GM12801 (cell line): ENCODE results near the gene LAMB4.

Experiments used
- TF ChIP-seq, protein P1 (sequence below): IDR thresholded peaks from one replicate; pipeline ENCODE4 v1.5.1; 2011; ENCODE audit warnings: control low read depth; ENCODE audit not compliant: insufficient read length; ENCODE audit errors: extremely low read depth

The LAMB4 gene

DNA sequence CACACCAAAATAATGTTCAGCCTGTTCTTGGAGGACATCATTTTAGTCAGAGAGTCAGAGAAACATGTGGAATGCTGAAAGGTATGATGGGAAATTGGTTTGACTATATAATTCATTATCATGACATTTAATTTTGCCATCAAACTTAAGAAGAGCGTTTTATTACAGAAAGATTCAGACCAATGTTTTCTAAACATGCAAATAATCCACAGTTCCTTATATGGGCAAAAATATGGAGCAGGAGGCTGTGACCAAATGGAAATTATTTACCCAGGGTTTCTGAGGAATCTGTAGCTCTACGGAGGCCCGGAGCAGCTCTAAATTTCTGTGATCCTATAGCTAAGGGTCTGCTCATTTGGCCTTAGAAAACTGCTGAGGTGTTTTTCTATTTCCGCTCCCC lies 33.2 kb downstream of the LAMB4 start:
- TF ChIP-seq, protein P1, sequence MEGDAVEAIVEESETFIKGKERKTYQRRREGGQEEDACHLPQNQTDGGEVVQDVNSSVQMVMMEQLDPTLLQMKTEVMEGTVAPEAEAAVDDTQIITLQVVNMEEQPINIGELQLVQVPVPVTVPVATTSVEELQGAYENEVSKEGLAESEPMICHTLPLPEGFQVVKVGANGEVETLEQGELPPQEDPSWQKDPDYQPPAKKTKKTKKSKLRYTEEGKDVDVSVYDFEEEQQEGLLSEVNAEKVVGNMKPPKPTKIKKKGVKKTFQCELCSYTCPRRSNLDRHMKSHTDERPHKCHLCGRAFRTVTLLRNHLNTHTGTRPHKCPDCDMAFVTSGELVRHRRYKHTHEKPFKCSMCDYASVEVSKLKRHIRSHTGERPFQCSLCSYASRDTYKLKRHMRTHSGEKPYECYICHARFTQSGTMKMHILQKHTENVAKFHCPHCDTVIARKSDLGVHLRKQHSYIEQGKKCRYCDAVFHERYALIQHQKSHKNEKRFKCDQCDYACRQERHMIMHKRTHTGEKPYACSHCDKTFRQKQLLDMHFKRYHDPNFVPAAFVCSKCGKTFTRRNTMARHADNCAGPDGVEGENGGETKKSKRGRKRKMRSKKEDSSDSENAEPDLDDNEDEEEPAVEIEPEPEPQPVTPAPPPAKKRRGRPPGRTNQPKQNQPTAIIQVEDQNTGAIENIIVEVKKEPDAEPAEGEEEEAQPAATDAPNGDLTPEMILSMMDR, result no peak

DNA sequence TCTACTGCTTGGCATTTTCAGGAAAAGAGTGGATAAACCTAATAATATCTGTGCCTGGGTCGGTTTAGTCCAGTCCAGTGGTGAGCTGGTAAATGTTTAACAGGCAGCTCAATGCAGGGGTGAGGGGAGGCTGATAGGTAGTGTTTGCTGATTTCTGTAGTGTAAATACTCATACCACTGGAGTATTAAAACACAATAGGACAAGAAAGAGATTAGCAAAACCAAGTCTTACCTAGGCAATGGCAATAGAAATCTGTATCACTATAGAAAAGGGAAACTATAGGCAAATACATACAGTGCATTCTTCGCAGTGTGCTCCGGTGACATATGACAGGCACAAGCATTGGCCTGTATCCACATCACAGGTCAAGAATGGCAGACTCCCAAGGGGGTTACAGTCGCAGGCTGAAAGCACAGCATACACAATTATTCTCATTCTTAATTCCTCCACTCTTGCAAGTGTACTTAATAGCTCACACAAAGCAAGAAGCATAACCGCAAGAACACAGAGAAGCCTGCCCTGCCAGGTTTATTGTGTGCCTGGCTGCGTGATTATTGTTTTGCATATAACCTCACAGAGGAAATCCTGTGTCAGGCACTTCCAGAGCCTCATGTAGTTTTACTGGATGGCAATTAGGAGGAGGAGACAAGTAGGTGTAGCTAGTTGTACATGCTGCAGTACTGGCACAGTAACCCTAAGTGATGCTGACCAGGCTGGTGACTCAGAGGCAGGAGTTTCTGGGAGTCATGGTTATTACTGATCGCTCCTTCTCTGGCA lies 35.0 kb downstream of the LAMB4 start:
- TF ChIP-seq, protein P1, result no peak

DNA sequence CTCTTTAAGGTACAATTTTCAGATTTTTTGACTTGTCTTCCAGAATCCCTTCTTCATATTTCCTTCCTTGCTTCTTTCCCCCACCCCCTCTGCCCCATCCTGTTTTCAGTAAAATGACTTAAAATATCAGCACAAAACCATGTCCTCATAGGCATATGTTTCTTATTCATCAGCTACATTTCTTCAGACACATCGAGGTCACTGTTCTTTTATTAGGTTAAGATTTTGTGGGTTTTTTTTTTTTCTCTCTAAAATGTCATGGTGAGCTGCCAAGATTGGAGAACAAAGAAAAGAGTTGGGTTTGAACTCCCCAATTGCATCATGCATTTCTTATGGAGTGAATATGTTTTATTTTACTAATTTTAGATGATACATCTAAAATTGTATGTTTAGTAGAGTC lies 35.8 kb downstream of the LAMB4 start:
- TF ChIP-seq, protein P1, result no peak

DNA sequence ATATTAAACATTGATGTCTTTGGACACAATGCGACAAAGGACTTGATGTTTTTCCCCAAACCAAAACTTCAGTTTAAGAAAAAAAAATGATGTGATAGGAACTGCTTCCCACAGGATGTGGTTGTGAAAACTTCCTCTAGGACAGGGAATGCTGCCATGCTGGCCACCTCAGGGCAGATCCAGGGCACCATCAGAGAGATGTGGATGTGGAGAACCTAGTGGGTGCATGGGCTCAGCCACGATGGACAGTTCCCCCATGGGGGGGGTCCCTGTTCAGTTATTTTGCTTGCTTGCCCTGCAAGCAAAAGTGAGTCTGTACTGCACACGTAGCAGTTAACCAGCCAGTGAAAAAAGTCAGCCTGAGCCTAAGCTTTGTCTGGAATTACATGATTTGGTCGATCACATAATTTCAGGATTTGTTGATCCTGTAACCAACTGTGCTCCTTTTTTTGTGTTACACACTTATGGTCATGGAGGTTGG lies 36.3 kb downstream of the LAMB4 start:
- TF ChIP-seq, protein P1, result no peak

DNA sequence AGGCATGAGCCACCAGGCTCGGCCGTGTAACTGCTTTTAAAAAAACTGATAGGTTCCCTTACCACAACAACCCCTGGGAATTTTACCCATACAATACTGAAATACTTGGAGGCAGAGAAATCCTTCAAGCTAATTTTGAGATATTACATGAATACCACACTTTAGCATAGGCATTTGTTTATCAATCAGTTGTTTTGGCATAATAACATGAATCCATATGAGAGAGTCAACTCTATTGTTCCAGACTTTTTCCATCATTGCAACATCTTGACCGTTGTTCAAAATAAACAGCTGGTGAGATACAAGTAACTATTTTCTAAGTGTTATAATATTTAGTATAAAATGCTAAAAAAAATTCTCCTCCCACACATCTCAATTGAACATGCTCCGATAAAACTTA lies 36.8 kb downstream of the LAMB4 start:
- TF ChIP-seq, protein P1, result no peak

DNA sequence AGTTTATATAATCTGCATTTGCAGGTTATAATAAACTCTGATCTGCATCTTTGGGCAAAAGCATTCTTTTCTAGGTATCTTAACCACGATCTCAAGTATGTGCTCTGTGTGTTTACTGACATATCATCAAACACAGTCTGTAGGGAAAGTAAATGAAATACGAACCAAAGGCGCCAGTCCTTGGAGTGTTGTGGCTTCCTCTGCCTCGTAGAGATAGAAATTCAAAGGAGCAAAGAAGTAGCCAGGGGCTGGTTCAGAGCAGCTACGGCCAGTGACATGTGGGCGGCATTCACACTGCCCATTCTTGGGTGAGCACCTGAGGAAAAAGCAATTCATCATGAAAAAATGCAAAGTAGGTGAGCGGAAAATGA lies 38.7 kb downstream of the LAMB4 start:
- TF ChIP-seq, protein P1, result no peak

DNA sequence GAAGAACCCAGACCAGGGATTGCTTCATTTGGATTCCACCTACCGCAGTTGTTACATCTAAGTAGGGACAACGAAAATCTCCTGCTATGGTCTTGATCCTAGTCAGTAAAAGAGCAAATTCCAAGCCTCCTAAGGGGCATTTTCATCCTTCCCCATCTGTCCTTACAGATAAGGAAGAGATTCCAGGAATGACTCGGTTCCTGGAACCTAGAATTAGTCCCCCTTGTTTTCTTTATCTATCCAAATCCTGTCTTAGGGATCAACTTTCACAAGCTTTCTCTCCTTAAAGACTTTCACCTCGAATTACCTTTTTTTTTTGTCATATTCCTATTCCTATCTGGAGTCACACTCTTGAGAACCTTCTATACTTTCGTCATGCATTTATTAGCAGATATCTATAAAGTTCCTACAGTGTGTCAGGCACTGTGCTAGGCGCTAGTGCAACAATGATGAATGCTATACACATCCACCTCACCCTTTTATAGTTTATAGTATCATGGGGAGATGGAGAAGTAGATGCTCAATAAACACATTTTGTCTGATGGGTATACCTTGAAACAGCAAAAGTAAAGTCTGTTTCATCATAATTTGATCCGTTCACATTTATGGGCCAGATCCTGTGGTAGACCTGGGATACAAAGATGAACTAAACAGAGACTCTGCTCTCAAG lies 39.2 kb downstream of the LAMB4 start:
- TF ChIP-seq, protein P1, result no peak
